DND-41 (cell line): ENCODE measurements around the gene BABAM1.

ENCODE experiments used
- EZH2 ChIP-seq: IDR thresholded peaks from 3 replicates; pipeline ENCODE4 v1.6.1; 2012; ENCODE audit warnings: borderline replicate concordance, low read depth, mild to moderate bottlenecking, moderate library complexity, low read length, inconsistent platforms; ENCODE audit not compliant: severe bottlenecking
- TF ChIP-seq, protein P1 (sequence below): IDR thresholded peaks from 2 replicates; pipeline ENCODE4 v1.5.1; 2012; ENCODE audit warnings: borderline replicate concordance, low read length, moderate library complexity, mild to moderate bottlenecking; ENCODE audit not compliant: poor library complexity, severe bottlenecking; ENCODE audit errors: extremely low read depth

DNA sequence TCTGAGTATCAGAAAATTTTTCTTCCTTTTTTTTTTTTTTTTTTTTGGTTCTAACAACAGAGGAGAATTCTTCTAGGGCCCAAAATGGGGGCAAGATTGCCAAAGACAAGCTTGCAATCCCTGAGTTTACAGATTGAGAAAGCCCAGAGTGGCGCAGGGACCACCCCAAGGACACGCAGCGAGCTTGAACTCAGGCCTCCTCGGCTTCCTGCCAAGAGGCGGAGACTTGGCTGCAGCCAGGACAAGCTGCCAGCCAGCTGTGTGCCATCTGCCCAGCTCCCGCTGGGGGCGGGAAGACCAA, 37.9 kb downstream of the BABAM1 start:
- TF ChIP-seq, protein P1, sequence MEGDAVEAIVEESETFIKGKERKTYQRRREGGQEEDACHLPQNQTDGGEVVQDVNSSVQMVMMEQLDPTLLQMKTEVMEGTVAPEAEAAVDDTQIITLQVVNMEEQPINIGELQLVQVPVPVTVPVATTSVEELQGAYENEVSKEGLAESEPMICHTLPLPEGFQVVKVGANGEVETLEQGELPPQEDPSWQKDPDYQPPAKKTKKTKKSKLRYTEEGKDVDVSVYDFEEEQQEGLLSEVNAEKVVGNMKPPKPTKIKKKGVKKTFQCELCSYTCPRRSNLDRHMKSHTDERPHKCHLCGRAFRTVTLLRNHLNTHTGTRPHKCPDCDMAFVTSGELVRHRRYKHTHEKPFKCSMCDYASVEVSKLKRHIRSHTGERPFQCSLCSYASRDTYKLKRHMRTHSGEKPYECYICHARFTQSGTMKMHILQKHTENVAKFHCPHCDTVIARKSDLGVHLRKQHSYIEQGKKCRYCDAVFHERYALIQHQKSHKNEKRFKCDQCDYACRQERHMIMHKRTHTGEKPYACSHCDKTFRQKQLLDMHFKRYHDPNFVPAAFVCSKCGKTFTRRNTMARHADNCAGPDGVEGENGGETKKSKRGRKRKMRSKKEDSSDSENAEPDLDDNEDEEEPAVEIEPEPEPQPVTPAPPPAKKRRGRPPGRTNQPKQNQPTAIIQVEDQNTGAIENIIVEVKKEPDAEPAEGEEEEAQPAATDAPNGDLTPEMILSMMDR, result no peak
- TF ChIP-seq EZH2, result no peak
